Right lobe of liver (tissue), 6 donors: ENCODE results near the gene SEMA3A. TPM values are rescaled to one million over a fixed set of nuclear protein-coding genes. Genes with fewer than 3 reads are reported as not detected.
"Not testable (repeated sequence)": the region's sequence is repeated elsewhere in the genome, so short reads cannot be mapped to it uniquely, and the experiment has no call there.

Experiments
- ATAC-seq, 4 donors: fragments of 200-7000 bp; cut with Tn5 transposase; one replicate each; pipeline ENCODE4 v1.9.1; 2020; ENCODE audit warnings: mild to moderate bottlenecking in 4 of 4, moderate library complexity in 4 of 4
- DNase-seq, 3 donors: peaks; one replicate each; pipeline ENCODE4 v3.0.0-alpha.2; 2020
- H3K27ac ChIP-seq, 3 donors: fragments of 200-600 bp; one replicate each; pipeline ENCODE4 v1.8.0; 2022
- H3K27me3 ChIP-seq, 2 donors: fragments of 200-600 bp; one replicate each; pipeline ENCODE4 v1.8.0; 2022
- H3K36me3 ChIP-seq, 4 donors: fragments of 200-600 bp; sonication (generic) in 1 of 4; one replicate each; pipeline versions ENCODE4 v1.5.1 to v1.8.0; 2017 to 2022; ENCODE audit warnings: control low read depth in 1 of 4
- H3K4me1 ChIP-seq, 4 donors: fragments of 200-600 bp; sonication (generic) in 1 of 4; one replicate each; pipeline versions ENCODE4 v1.5.1 to v1.8.0; 2017 to 2022; ENCODE audit warnings: control low read depth in 1 of 4
- H3K4me3 ChIP-seq, 3 donors: fragments of 200-600 bp; one replicate each; pipeline ENCODE4 v1.8.0; 2022
- H3K9me3 ChIP-seq, 4 donors: fragments of 200-600 bp; sonication (generic) in 1 of 4; one replicate each; pipeline versions ENCODE4 v1.5.1 to v1.8.0; 2017 to 2022; ENCODE audit warnings: control low read depth in 1 of 4
- CTCF ChIP-seq, 4 donors: fragments of 200-600 bp in 3 of 4; fragments of 450-650 bp in 1 of 4; IDR thresholded peaks; one replicate each; pipeline versions ENCODE4 v1.5.1 to v1.8.0; 2016 to 2022; ENCODE audit warnings: antibody characterized with exemption in 4 of 4, mild to moderate bottlenecking in 2 of 4
- POLR2A ChIP-seq: fragments of 450-650 bp; IDR thresholded peaks from one replicate; pipeline ENCODE4 v1.6.1; 2017; ENCODE audit warnings: antibody characterized with exemption, mild to moderate bottlenecking
- WGBS: methylation state at CpG from one replicate; pipeline ENCODE4 v1.1.6; 2018; ENCODE audit warnings: low coverage, low lambda C conversion rate; ENCODE audit not compliant: insufficient coverage; ENCODE audit errors: missing lambda C conversion rate; 5-methylcytosine and 5-hydroxymethylcytosine counted together
- intact Hi-C, 2 donors: fragments of 100-400 bp; cut with DNase I; formaldehyde crosslinking; loops; one replicate each; pipeline versions ENCODE4 v1.11.2 to v1.14.1; 2022
- total RNA-seq, 6 experiments: library from RNA; depleted of rRNA in 2 of 6; stranded (reverse); fragments of >200 nt in 2 of 6; fragmentation: NEBNext Ultra II Directional in 3 of 6; extraction: Animal tissue kit (Norgen Biotek cat#: 25700) in 3 of 6; gene quantifications; one replicate each; pipeline versions ENCODE4 v1.1.0 to v1.2.4, GENCODE V29; 2016 to 2023
- donor health status: DM: no; HTN: yes; CAD: no.
- donor health status: DM: no; HTN: no; CAD: no.
- donor health status: DM: no; HTN: no; CAD: no.
- donor health status: DM: no; HTN: yes; CAD: no.
- donor health status: DM: no; HTN: yes; CAD: no.

The SEMA3A gene
- total RNA-seq, 6 experiments from 2014 or later = 0.12 to 0.57 (median 0.29) TPM; not detected in 1

GRCh38 chr7:84055904-84056605 lies 138.5 kb downstream of the SEMA3A start:
- no peak for DNase-seq
- TF ChIP-seq POLR2A (no peak), CTCF (IDR thresholded peaks at IDR 0.05) (no peak)

GRCh38 chr7:84055199-84055598 lies 139.4 kb downstream of the SEMA3A start:
- ATAC-seq, H3K4me3 ChIP-seq, H3K4me1 ChIP-seq, intact Hi-C loops, DNase-seq, H3K9me3 ChIP-seq, H3K27ac ChIP-seq, H3K27me3 ChIP-seq, H3K36me3 ChIP-seq: not testable (repeated sequence)
- WGBS = 64% methylated on average over 4 of the region's 23 CpGs

More at GRCh38 chr7:84055904-84056605, 138.5 kb downstream of the SEMA3A start:
- no peak overlapping the region for H3K4me3 ChIP-seq
- H3K9me3 ChIP-seq = no peaks in the 10 kb centered on the region
- no peaks in the 10 kb centered on the region for H3K36me3 ChIP-seq
- intact Hi-C loops = no loop called here
- ATAC-seq = no peak
- H3K27ac ChIP-seq = no peak overlapping the region
- H3K27me3 ChIP-seq = no peaks in the 10 kb centered on the region
- no peaks in the 10 kb centered on the region for H3K4me1 ChIP-seq
- WGBS = 51% methylated on average over 2 of the region's 2 CpGs

- Histone ChIP-seq H3K9me3 (no peaks in the 10 kb centered on the region), H3K4me3 (no peak overlapping the region), H3K4me1 (no peaks in the 10 kb centered on the region), H3K36me3 (no peaks in the 10 kb centered on the region), H3K27me3 (no peaks in the 10 kb centered on the region), H3K27ac (no peak overlapping the region)
- DNase-seq (no peak), ATAC-seq (no peak)
- intact Hi-C loops = no loop called here
- no peak for TF ChIP-seq CTCF (IDR thresholded peaks at IDR 0.05)
- TF ChIP-seq POLR2A = no peak
Observed at GRCh38 chr7:84049071-84049836, 145.3 kb downstream of the SEMA3A start.

- no peak overlapping the region for H3K27ac ChIP-seq
- WGBS = 26% methylated on average over 2 of the region's 2 CpGs
- no peak for TF ChIP-seq CTCF (IDR thresholded peaks at IDR 0.05)
- TF ChIP-seq POLR2A = no peak
- DNase-seq (no peak), ATAC-seq (no peak)
- H3K9me3 ChIP-seq = no peaks in the 10 kb centered on the region
- no peaks in the 10 kb centered on the region for H3K27me3 ChIP-seq
- H3K36me3 ChIP-seq = no peaks in the 10 kb centered on the region
- no peak overlapping the region for H3K4me3 ChIP-seq
- intact Hi-C loops = no loop called here
- no peaks in the 10 kb centered on the region for H3K4me1 ChIP-seq
Observed at GRCh38 chr7:84047085-84047484, 147.5 kb downstream of the SEMA3A start.

- 33% methylated on average over 2 of the region's 2 CpGs for WGBS
- H3K4me3 ChIP-seq = no peak overlapping the region
- DNase-seq (no peak), ATAC-seq (no peak)
- H3K27me3 ChIP-seq = no peaks in the 10 kb centered on the region
- no peaks in the 10 kb centered on the region for H3K36me3 ChIP-seq
- intact Hi-C loops = no loop called here
- no peaks in the 10 kb centered on the region for H3K9me3 ChIP-seq
- no peaks in the 10 kb centered on the region for H3K4me1 ChIP-seq
- H3K27ac ChIP-seq = no peak overlapping the region
- no peak for TF ChIP-seq CTCF (IDR thresholded peaks at IDR 0.05)
- no peak for TF ChIP-seq POLR2A
Observed at GRCh38 chr7:84044834-84045233, 149.8 kb downstream of the SEMA3A start.
